HCT116 (cell line): ENCODE data around the gene PA2G4. TPM values are rescaled to one million over a fixed set of nuclear protein-coding genes. Genes with fewer than 3 reads are reported as not detected.

ENCODE experiments used
- ATAC-seq: fragments of 200-7000 bp; cut with Tn5 transposase; 2 replicates; pipeline ENCODE4 v1.9.1; 2020; ENCODE audit warnings: mild to moderate bottlenecking, moderate library complexity
- BruUV-seq: library from RNA; stranded (reverse); fragments of 400-500 nt; replicated peaks from 2 replicates; lab custom pipeline; 2021; lab: Mats Ljungman, UMichigan
- CTCF ChIA-PET: fragments of 300-600 bp; sonication (Branson Sonifier 250); formaldehyde crosslinking; loops from one replicate; lab custom pipeline; 2021; ENCODE audit warnings: antibody characterized with exemption; lab: Charles Lee
- POLR2A ChIA-PET: fragments of 300-600, 350-600 bp; sonication (Branson Sonifier 250); formaldehyde crosslinking; loops from one replicate; lab custom pipeline; 2021; ENCODE audit warnings: antibody characterized with exemption; lab: Charles Lee
- RAD21 ChIA-PET, 2 experiments: fragments of 300-600 bp; sonication (Branson Sonifier 250); formaldehyde crosslinking; loops; one replicate each; lab custom pipeline; 2023; ENCODE audit warnings: low total read pairs in 2 of 2; ENCODE audit not compliant: uncharacterized antibody in 2 of 2, unreplicated experiment in 2 of 2, low non-redundant PET in 1 of 2; lab: Charles Lee
- DNase-seq: peaks from one replicate; pipeline ENCODE4 v3.0.0-alpha.2; 2010; ENCODE audit warnings: low read depth, low spot score
- H2AFZ ChIP-seq: fragments of 200-600 bp; shearing (Covaris generic), sonication (generic); 2 replicates; pipeline ENCODE4 v1.6.1; 2017; ENCODE audit warnings: low read depth, mixed run types, mixed read lengths, antibody characterized with exemption, low read length; ENCODE audit not compliant: poor library complexity, severe bottlenecking
- H3K27ac ChIP-seq: 2 replicates; pipeline ENCODE4 v1.5.1; 2012; ENCODE audit warnings: low read depth, low read length
- H3K27me3 ChIP-seq: fragments of 200-600 bp; sonication (generic); 2 replicates; pipeline ENCODE4 v1.6.1; 2016; ENCODE audit warnings: mixed run types, low read length, mixed read lengths; ENCODE audit not compliant: insufficient read depth
- H3K36me3 ChIP-seq, 2 experiments: fragments of 200-500 bp in 1 of 2; fragments of 200-600 bp in 1 of 2; sonication (Bioruptor generic) in 1 of 2; sonication (generic) in 1 of 2; 2 replicates each; pipeline versions ENCODE4 v1.5.1 to v1.6.1; 2014 to 2016; ENCODE audit warnings: low read length in 2 of 2, inconsistent platforms in 1 of 2, mixed read lengths in 1 of 2, mixed run types in 1 of 2; ENCODE audit not compliant: insufficient read depth in 2 of 2, control insufficient read depth in 1 of 2
- H3K4me1 ChIP-seq, 2 experiments: fragments of 200-600 bp in 1 of 2; sonication (generic) in 1 of 2; 2 replicates each; pipeline versions ENCODE4 v1.5.1 to v1.6.1; 2012 to 2017; ENCODE audit warnings: low read length in 2 of 2, inconsistent platforms in 1 of 2, mild to moderate bottlenecking in 1 of 2, mixed read lengths in 1 of 2, mixed run types in 1 of 2, moderate library complexity in 1 of 2; ENCODE audit not compliant: insufficient read depth in 2 of 2, control insufficient read depth in 1 of 2
- H3K4me2 ChIP-seq: fragments of 200-600 bp; sonication (generic); 2 replicates; pipeline ENCODE4 v1.6.1; 2017; ENCODE audit warnings: mixed run types, low read length, mixed read lengths
- H3K4me3 ChIP-seq, 2 experiments: fragments of 200-600 bp in 1 of 2; sonication (generic) in 1 of 2; replicated peaks in 1 of 2; 2 replicates each; pipeline ENCODE4 v1.5.1; 2011 to 2016; ENCODE audit warnings: low read length in 2 of 2, control low read depth in 1 of 2, low read depth in 1 of 2, mild to moderate bottlenecking in 1 of 2, mixed read lengths in 1 of 2, mixed run types in 1 of 2
- H3K79me2 ChIP-seq: fragments of 200-600 bp; sonication (generic); 2 replicates; pipeline ENCODE4 v1.6.1; 2017; ENCODE audit warnings: mild to moderate bottlenecking, mixed run types, low read length, moderate library complexity, mixed read lengths; ENCODE audit not compliant: insufficient read depth
- H3K9ac ChIP-seq: fragments of 200-600 bp; sonication (generic); 2 replicates; pipeline ENCODE4 v1.6.1; 2016; ENCODE audit warnings: low read length, mixed read lengths
- H3K9me2 ChIP-seq: fragments of 200-600 bp; sonication (generic), shearing (Covaris generic); 2 replicates; pipeline ENCODE4 v1.6.1; 2017; ENCODE audit warnings: mixed run types, mild to moderate bottlenecking, moderate library complexity; ENCODE audit not compliant: insufficient read depth
- H3K9me3 ChIP-seq, 2 experiments: fragments of 200-500 bp in 1 of 2; fragments of 200-600 bp in 1 of 2; sonication (Bioruptor generic) in 1 of 2; sonication (generic) in 1 of 2; 2 replicates each; pipeline ENCODE4 v1.6.1; 2014 to 2017; ENCODE audit warnings: low read length in 2 of 2, mixed read lengths in 2 of 2, inconsistent platforms in 1 of 2, low read depth in 1 of 2, mild to moderate bottlenecking in 1 of 2, mixed run types in 1 of 2, moderate library complexity in 1 of 2; ENCODE audit not compliant: control insufficient read depth in 1 of 2, insufficient read depth in 1 of 2
- H4K20me1 ChIP-seq: fragments of 200-600 bp; sonication (generic), shearing (Covaris generic); 2 replicates; pipeline ENCODE4 v1.6.1; 2017; ENCODE audit warnings: mixed run types, mild to moderate bottlenecking, moderate library complexity; ENCODE audit not compliant: insufficient read depth
- CEBPB ChIP-seq: IDR thresholded peaks from 2 replicates; pipeline ENCODE4 v1.6.1; 2012; ENCODE audit warnings: low read depth
- EGR1 ChIP-seq: IDR thresholded peaks from 2 replicates; pipeline ENCODE4 v1.6.1; 2012; ENCODE audit warnings: low read depth
- EZH2 ChIP-seq: fragments of 200-600 bp; sonication (generic); IDR thresholded peaks from 2 replicates; pipeline ENCODE4 v1.6.1; 2017; ENCODE audit warnings: antibody characterized with exemption, mixed run types
- EZH2phosphoT487 ChIP-seq: fragments of 200-600 bp; IDR thresholded peaks from 2 replicates; pipeline ENCODE4 v1.6.1; 2018; ENCODE audit warnings: antibody characterized with exemption, borderline replicate concordance
- FOSL1 ChIP-seq: IDR thresholded peaks from 2 replicates; pipeline ENCODE4 v1.6.1; 2012; ENCODE audit warnings: low read depth
- JUND ChIP-seq: IDR thresholded peaks from 2 replicates; pipeline ENCODE4 v1.6.1; 2012
- MAX ChIP-seq: IDR thresholded peaks from 2 replicates; pipeline ENCODE4 v1.6.1; 2012
- SP1 ChIP-seq: IDR thresholded peaks from 2 replicates; pipeline ENCODE4 v1.6.1; 2012; ENCODE audit warnings: low read depth
- YY1 ChIP-seq: IDR thresholded peaks from 2 replicates; pipeline ENCODE4 v1.6.1; 2011; ENCODE audit warnings: low read length, low read depth, moderate library complexity, mild to moderate bottlenecking; ENCODE audit not compliant: insufficient replicate concordance; ENCODE audit errors: extremely low read depth
- ZFX ChIP-seq: fragments of 450-650 bp; IDR thresholded peaks from 2 replicates; pipeline ENCODE4 v1.6.1; 2017
- ZNF274 ChIP-seq: fragments of 200-500 bp; sonication (Bioruptor generic); IDR thresholded peaks from 2 replicates; pipeline ENCODE4 v1.6.1; 2014; ENCODE audit warnings: mild to moderate bottlenecking, low read depth, low read length, inconsistent platforms
- intact Hi-C: fragments of 100-400 bp; cut with micrococcal nuclease; formaldehyde crosslinking; loops from 2 replicates; pipeline ENCODE4 v1.10.0; 2022
- total RNA-seq: library from RNA; stranded (reverse); gene quantifications from one replicate; pipeline ENCODE4 v1.2.1, GENCODE V29; 2021; ENCODE audit not compliant: unreplicated experiment
- TF ChIP-seq, protein P1 (sequence below): IDR thresholded peaks from 2 replicates; pipeline ENCODE4 v1.6.1; 2012; ENCODE audit warnings: low read depth
- TF ChIP-seq, protein P2 (sequence below): IDR thresholded peaks from 2 replicates; pipeline ENCODE4 v1.6.1; 2011; ENCODE audit warnings: mild to moderate bottlenecking, low read length, moderate library complexity; ENCODE audit not compliant: insufficient replicate concordance; ENCODE audit errors: extremely low read depth
- TF ChIP-seq, protein P3 (sequence below), 3 experiments: fragments of 200-600 bp in 1 of 3; sonication (generic) in 1 of 3; IDR thresholded peaks in 2 of 3; conservative IDR thresholded peaks in 1 of 3; 2 replicates each; pipeline ENCODE4 v1.5.1; 2012 to 2017; ENCODE audit warnings: low read depth in 2 of 3, low read length in 2 of 3, antibody characterized with exemption in 1 of 3, borderline replicate concordance in 1 of 3, control low read depth in 1 of 3, mild to moderate bottlenecking in 1 of 3, mixed read lengths in 1 of 3, mixed run types in 1 of 3, moderate library complexity in 1 of 3; ENCODE audit not compliant: insufficient read depth in 1 of 3

The PA2G4 gene
- total RNA-seq, 1 experiment from 2014 or later: 302 TPM

DNA sequence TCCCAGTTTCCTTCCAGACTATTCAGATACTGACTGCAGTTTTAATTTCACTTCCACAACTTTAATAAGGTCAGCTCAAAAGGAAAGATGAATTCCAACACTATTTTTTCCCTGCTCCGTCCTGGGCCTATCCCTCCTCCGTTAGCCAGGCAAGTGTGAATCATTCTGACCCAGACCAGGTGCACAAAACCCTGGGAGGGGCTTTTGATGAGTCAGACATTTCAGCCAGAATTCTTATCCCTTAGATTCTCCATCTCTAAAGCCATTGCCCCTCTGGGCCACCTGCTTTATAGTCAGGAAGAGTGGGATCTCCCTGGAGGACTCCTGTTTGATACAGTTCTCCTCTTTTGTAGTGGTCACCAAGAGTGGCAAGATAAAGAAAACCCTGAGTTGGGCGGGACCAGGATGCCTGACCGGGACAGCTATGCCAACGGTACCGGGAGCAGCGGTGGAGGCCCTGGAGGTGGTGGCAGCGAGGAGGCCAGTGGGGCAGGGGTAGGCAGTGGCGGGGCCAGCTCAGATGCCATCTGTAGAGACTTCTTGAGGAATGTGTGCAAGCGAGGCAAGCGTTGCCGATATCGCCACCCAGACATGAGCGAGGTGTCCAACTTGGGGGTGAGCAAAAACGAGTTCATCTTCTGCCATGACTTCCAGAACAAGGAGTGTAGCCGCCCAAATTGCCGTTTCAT, 15.9 kb downstream of the PA2G4 start:
- TF ChIP-seq, protein P1, sequence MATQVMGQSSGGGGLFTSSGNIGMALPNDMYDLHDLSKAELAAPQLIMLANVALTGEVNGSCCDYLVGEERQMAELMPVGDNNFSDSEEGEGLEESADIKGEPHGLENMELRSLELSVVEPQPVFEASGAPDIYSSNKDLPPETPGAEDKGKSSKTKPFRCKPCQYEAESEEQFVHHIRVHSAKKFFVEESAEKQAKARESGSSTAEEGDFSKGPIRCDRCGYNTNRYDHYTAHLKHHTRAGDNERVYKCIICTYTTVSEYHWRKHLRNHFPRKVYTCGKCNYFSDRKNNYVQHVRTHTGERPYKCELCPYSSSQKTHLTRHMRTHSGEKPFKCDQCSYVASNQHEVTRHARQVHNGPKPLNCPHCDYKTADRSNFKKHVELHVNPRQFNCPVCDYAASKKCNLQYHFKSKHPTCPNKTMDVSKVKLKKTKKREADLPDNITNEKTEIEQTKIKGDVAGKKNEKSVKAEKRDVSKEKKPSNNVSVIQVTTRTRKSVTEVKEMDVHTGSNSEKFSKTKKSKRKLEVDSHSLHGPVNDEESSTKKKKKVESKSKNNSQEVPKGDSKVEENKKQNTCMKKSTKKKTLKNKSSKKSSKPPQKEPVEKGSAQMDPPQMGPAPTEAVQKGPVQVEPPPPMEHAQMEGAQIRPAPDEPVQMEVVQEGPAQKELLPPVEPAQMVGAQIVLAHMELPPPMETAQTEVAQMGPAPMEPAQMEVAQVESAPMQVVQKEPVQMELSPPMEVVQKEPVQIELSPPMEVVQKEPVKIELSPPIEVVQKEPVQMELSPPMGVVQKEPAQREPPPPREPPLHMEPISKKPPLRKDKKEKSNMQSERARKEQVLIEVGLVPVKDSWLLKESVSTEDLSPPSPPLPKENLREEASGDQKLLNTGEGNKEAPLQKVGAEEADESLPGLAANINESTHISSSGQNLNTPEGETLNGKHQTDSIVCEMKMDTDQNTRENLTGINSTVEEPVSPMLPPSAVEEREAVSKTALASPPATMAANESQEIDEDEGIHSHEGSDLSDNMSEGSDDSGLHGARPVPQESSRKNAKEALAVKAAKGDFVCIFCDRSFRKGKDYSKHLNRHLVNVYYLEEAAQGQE: no peak
- no peak for TF ChIP-seq FOSL1
- TF ChIP-seq MAX: no peak
- TF ChIP-seq YY1: no peak
- TF ChIP-seq, protein P2, sequence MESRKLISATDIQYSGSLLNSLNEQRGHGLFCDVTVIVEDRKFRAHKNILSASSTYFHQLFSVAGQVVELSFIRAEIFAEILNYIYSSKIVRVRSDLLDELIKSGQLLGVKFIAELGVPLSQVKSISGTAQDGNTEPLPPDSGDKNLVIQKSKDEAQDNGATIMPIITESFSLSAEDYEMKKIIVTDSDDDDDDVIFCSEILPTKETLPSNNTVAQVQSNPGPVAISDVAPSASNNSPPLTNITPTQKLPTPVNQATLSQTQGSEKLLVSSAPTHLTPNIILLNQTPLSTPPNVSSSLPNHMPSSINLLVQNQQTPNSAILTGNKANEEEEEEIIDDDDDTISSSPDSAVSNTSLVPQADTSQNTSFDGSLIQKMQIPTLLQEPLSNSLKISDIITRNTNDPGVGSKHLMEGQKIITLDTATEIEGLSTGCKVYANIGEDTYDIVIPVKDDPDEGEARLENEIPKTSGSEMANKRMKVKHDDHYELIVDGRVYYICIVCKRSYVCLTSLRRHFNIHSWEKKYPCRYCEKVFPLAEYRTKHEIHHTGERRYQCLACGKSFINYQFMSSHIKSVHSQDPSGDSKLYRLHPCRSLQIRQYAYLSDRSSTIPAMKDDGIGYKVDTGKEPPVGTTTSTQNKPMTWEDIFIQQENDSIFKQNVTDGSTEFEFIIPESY: no peak
- TF ChIP-seq JUND: no peak
- TF ChIP-seq EZH2phosphoT487: no peak
- no peak for TF ChIP-seq SP1
- TF ChIP-seq EGR1: no peak
- TF ChIP-seq ZFX: no peak
- TF ChIP-seq, protein P3, sequence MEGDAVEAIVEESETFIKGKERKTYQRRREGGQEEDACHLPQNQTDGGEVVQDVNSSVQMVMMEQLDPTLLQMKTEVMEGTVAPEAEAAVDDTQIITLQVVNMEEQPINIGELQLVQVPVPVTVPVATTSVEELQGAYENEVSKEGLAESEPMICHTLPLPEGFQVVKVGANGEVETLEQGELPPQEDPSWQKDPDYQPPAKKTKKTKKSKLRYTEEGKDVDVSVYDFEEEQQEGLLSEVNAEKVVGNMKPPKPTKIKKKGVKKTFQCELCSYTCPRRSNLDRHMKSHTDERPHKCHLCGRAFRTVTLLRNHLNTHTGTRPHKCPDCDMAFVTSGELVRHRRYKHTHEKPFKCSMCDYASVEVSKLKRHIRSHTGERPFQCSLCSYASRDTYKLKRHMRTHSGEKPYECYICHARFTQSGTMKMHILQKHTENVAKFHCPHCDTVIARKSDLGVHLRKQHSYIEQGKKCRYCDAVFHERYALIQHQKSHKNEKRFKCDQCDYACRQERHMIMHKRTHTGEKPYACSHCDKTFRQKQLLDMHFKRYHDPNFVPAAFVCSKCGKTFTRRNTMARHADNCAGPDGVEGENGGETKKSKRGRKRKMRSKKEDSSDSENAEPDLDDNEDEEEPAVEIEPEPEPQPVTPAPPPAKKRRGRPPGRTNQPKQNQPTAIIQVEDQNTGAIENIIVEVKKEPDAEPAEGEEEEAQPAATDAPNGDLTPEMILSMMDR (IDR thresholded peaks at IDR 0.05 in 2 of 3, conservative IDR thresholded peaks at IDR 0.05 in 1 of 3; ENCODE audit: borderline replicate concordance in 1 of 3, insufficient read depth in 1 of 3, low read depth in 2 of 3, low read length in 2 of 3): no peak
- TF ChIP-seq CEBPB: no peak
- TF ChIP-seq ZNF274: no peak
- TF ChIP-seq EZH2: no peak
- Histone ChIP-seq H2AFZ (no peak overlapping the region), H3K9me3 (no peaks in the 10 kb centered on the region), H3K27ac (peak overlapping the region; percentile 93; the same call in 1 of the 2 replicates), H4K20me1 (no peaks in the 10 kb centered on the region), H3K79me2 (peaks cover 18% of the 10 kb centered on the region), H3K27me3 (no peaks in the 10 kb centered on the region), H3K36me3 (peaks cover 4 to 28% of the 10 kb centered on the region in 2 experiments; a peak in 3 of 4 replicates), H3K4me3 (peak overlapping the region in 1 of 2 experiments; percentile 80; a peak in 2 of 4 replicates), H3K9me2 (no peaks in the 10 kb centered on the region), H3K4me2 (peak overlapping the region; percentile 88), H3K4me1 (peaks cover 18 to 27% of the 10 kb centered on the region in 2 experiments), H3K9ac (peak overlapping the region; percentile 80)
- intact Hi-C loops: no loop called here
- CTCF ChIA-PET: interaction anchor here (2.9 to 3.3 kb wide), 2 partner anchors 7 to 69 kb away, joined by 24 to 29 read pairs; partner anchors contain the start of genes ESYT1 and SMARCC2
- RAD21 ChIA-PET: interaction anchor here in 1 of 2 experiments (0.6 kb wide), 1 partner anchor 70 kb away, joined by 6 read pairs; no protein-coding TSS in a partner anchor
- BruUV-seq: no TSS peak
- POLR2A ChIA-PET: interaction anchor here (0.9 to 1.1 kb wide), 3 partner anchors 8 to 102 kb away, joined by 3 to 5 read pairs (median 4); partner anchors contain the start of genes ESYT1, PA2G4 and RNF41
- no peak for DNase-seq
- no peak for ATAC-seq
